ENCODE measurements around the gene SLC16A10. TPM values are rescaled to one million over a fixed set of nuclear protein-coding genes. Genes with fewer than 3 reads are reported as not detected.
A peak's percentile ranks its signal among the peaks of the same experiment; 100 is the strongest.

The SLC16A10 gene
- total and polyA plus RNA-seq, 2 of the 8 experiments (the other 6 are each of a cell fraction or from before 2014, with no cell fraction given), result 18.6 to 23.2 TPM

DNA sequence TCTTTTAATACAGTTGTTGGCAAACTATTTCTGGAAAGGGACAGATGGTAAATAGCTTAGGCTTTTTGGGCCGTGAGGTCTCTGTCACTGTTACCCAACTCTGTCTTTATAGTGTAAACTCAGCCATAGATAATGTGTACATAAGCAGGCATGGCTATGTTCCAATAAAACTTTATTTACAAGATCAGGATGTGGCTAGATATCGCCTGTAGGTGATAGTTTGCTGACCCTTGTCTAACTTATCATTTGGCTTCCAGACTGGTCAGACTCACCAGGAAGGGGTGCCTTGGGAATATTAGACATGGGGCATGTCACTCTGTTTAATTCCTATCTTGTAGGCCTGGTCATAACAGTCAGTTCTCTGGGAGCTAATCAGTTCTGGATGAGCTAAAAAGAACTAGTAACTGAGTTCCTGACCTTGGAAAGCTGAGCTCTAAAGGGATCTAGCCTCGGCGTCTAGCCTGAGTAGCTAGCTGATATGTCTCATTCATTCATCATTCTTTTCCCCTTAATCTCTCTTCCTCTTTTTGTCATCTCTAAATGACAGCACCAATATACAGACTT, 163.6 kb downstream of the SLC16A10 start:
- Histone ChIP-seq H3K23me2 (ENCODE audit: low read depth, low read length) (no peaks in the 10 kb centered on the region; the same call in 1 of the 2 replicates), H2BK20ac (ENCODE audit: low read length) (no peak overlapping the region), H3K27ac (ENCODE audit: low read depth, low read length) (no peak overlapping the region), H4K5ac (ENCODE audit: insufficient read length, low read depth, low read length) (no peak overlapping the region), H2BK5ac (ENCODE audit: low read depth, low read length) (no peak overlapping the region), H3K9ac (replicated peaks in 1 of 4; ENCODE audit: extremely low read depth in 1 of 4, low read depth in 3 of 4, low read length in 3 of 4) (no peak overlapping the region), H3K27me3 (replicated peaks in 1 of 4; ENCODE audit: control insufficient read depth in 3 of 4, extremely low read depth in 1 of 4, insufficient read depth in 3 of 4, low read length in 3 of 4) (no peaks in the 10 kb centered on the region), H3K4me3 (ENCODE audit: extremely low read depth in 1 of 4, insufficient read depth in 2 of 4, low read depth in 3 of 4, low read length in 4 of 4) (no peak overlapping the region), H3K4ac (replicated peaks; ENCODE audit: insufficient read length, low read depth, low read length) (no peak overlapping the region), H3K4me1 (replicated peaks in 1 of 4; ENCODE audit: control insufficient read depth in 3 of 4, insufficient read depth in 4 of 4, low read length in 3 of 4) (peaks cover 2 to 18% (median 11%) of the 10 kb centered on the region in 4 experiments; a peak in 6 of 7 replicates), H2AFZ (ENCODE audit: low read length) (no peak overlapping the region), H2AK5ac (ENCODE audit: low read depth, low read length) (no peak overlapping the region), H3K79me2 (ENCODE audit: control insufficient read depth in 1 of 2, insufficient read depth in 2 of 2, low read length in 2 of 2) (no peaks in the 10 kb centered on the region), H2BK12ac (ENCODE audit: low read depth, low read length) (no peak overlapping the region), H4K8ac (ENCODE audit: extremely low read depth, insufficient read depth, low read length) (no peak overlapping the region), H3K18ac (ENCODE audit: extremely low read depth, low read length) (no peak overlapping the region), H2BK15ac (ENCODE audit: low read length) (0 out of 2 replicates have a peak overlapping the region, but pooled peaks have one; percentile 31), H3K36me3 (ENCODE audit: control insufficient read depth in 2 of 4, insufficient read depth in 4 of 4, low read length in 3 of 4) (no peaks in the 10 kb centered on the region), H3K56ac (replicated peaks; ENCODE audit: insufficient read length, low read depth, low read length) (no peak overlapping the region), H3K4me2 (ENCODE audit: insufficient read depth in 1 of 2, low read depth in 2 of 2, low read length in 2 of 2) (no peak overlapping the region), H3K23ac (ENCODE audit: insufficient read length) (no peak overlapping the region), H2BK120ac (replicated peaks; ENCODE audit: low read depth, low read length) (no peak overlapping the region), H4K20me1 (replicated peaks in 1 of 2; ENCODE audit: control insufficient read depth in 1 of 2, insufficient read depth in 2 of 2, low read length in 2 of 2) (no peaks in the 10 kb centered on the region), H3K9me3 (ENCODE audit: insufficient read depth in 2 of 2, low read depth in 1 of 2, low read length in 1 of 2) (no peaks in the 10 kb centered on the region), H3K79me1 (ENCODE audit: low read depth, low read length) (no peaks in the 10 kb centered on the region), H4K91ac (replicated peaks; ENCODE audit: insufficient read length, low read length) (no peak overlapping the region), H3K14ac (ENCODE audit: insufficient read length) (no peak overlapping the region)
- ChIA-PET CTCF (ENCODE audit: partially characterized antibody) (interaction anchor here (1.0 to 1.5 kb wide), 2 partner anchors 8 to 220 kb away, joined by 3 to 8 read pairs; a partner anchor contains a TSS), POLR2A (ENCODE audit: partially characterized antibody) (no interaction called here)
- FAIRE-seq (no peak), DNase-seq (ENCODE audit: low read depth in 1 of 2, low spot score in 2 of 2) (no peak)
- TF ChIP-seq CTBP2 (IDR thresholded peaks at IDR 0.05; ENCODE audit: borderline replicate concordance, insufficient read depth, insufficient read length, low read length), result no peak
- no peak for TF ChIP-seq SIN3A (conservative IDR thresholded peaks at IDR 0.05 in 1 of 2, IDR thresholded peaks at IDR 0.05 in 1 of 2; ENCODE audit: low read depth in 1 of 2, low read length in 2 of 2)
- TF ChIP-seq SIX5 (IDR thresholded peaks at IDR 0.05; ENCODE audit: low read depth, low read length), result no peak
- no peak for TF ChIP-seq YY1 (IDR thresholded peaks at IDR 0.05; ENCODE audit: low read depth, low read length)
- TF ChIP-seq CHD1 (IDR thresholded peaks at IDR 0.05; ENCODE audit: low read depth, low read length), result no peak
- no peak for TF ChIP-seq ZNF274 (IDR thresholded peaks at IDR 0.05; ENCODE audit: borderline replicate concordance, extremely low read depth, low read length)
- TF ChIP-seq, protein P1, sequence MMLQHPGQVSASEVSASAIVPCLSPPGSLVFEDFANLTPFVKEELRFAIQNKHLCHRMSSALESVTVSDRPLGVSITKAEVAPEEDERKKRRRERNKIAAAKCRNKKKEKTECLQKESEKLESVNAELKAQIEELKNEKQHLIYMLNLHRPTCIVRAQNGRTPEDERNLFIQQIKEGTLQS (IDR thresholded peaks at IDR 0.05; ENCODE audit: insufficient read depth, low read depth, low read length), result no peak
- WGBS, 2 experiments (ENCODE audit: extremely low coverage in 1 of 2, insufficient coverage in 1 of 2, insufficient read length in 1 of 2, insufficient replicate concordance in 2 of 2, low coverage in 1 of 2, low lambda C conversion rate in 2 of 2, missing lambda C conversion rate in 1 of 2), result 93% methylated on average over 4 of the region's 4 CpGs; no CpG with 5 or more reads in 1 of the 2 experiments
